ENCODE measurements around the gene ZNF366.

DNA sequence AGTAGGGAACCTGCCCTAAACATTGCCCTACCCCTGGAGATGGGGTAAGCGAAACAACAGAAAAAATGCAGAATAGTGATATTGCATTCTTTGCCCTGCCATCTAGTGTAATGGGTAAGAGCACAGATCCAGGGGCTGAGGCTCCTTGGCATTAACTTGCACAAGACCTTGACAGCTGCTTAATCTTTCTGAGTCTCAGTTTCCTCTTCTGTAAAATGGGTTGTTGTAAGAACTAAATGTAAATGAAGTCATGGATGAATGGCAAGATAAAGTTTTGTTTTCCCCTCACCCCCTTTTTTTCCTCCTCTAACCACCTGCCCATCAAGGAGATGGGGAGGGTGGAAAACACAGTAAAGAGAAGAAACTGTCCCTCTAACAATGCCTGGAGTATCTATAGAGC, 47.7 kb upstream of the ZNF366 start:
- TF ChIP-seq, protein P1, sequence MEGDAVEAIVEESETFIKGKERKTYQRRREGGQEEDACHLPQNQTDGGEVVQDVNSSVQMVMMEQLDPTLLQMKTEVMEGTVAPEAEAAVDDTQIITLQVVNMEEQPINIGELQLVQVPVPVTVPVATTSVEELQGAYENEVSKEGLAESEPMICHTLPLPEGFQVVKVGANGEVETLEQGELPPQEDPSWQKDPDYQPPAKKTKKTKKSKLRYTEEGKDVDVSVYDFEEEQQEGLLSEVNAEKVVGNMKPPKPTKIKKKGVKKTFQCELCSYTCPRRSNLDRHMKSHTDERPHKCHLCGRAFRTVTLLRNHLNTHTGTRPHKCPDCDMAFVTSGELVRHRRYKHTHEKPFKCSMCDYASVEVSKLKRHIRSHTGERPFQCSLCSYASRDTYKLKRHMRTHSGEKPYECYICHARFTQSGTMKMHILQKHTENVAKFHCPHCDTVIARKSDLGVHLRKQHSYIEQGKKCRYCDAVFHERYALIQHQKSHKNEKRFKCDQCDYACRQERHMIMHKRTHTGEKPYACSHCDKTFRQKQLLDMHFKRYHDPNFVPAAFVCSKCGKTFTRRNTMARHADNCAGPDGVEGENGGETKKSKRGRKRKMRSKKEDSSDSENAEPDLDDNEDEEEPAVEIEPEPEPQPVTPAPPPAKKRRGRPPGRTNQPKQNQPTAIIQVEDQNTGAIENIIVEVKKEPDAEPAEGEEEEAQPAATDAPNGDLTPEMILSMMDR (IDR thresholded peaks at IDR 0.05), result no peak
- no peak for TF ChIP-seq POLR2A (IDR thresholded peaks at IDR 0.05)

Data from right lobe of liver (tissue), 4 donors.